ENCODE results near the gene KIF13A.

DNA sequence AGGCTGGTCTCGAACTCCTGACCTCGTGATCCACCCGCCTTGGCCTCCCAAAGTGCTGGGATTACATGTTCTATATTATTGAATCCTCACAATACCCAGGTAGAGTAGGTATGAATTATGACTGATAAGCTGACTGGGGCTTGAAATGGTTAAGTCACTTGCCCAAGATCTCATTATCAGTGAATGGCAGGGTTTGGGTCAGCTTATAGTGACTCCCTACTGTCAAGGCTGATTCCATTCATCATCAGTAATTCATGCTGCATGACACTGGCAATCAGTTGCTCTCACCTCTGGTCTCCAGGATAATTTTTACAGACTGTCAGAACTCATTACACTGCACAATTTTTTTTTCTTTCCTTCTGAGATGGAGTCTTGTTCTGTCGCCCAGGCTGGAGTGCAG, 127.6 kb downstream of the KIF13A start:
- TF ChIP-seq, protein P1, sequence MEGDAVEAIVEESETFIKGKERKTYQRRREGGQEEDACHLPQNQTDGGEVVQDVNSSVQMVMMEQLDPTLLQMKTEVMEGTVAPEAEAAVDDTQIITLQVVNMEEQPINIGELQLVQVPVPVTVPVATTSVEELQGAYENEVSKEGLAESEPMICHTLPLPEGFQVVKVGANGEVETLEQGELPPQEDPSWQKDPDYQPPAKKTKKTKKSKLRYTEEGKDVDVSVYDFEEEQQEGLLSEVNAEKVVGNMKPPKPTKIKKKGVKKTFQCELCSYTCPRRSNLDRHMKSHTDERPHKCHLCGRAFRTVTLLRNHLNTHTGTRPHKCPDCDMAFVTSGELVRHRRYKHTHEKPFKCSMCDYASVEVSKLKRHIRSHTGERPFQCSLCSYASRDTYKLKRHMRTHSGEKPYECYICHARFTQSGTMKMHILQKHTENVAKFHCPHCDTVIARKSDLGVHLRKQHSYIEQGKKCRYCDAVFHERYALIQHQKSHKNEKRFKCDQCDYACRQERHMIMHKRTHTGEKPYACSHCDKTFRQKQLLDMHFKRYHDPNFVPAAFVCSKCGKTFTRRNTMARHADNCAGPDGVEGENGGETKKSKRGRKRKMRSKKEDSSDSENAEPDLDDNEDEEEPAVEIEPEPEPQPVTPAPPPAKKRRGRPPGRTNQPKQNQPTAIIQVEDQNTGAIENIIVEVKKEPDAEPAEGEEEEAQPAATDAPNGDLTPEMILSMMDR (IDR thresholded peaks at IDR 0.05; ENCODE audit: low read depth, low read length): no peak
- no peak for TF ChIP-seq EZH2phosphoT487 (IDR thresholded peaks at IDR 0.05; ENCODE audit: low read depth)
